HG03196 (cell line): ENCODE measurements around the gene MEIS2.
"Not testable (repeated sequence)": the region's sequence is repeated elsewhere in the genome, so short reads cannot be mapped to it uniquely, and the experiment has no call there.

ENCODE experiments used
- ATAC-seq: cut with Tn5 transposase; IDR thresholded peaks from one replicate; pipeline ENCODE4 v1.9.1; 2021; ENCODE audit not compliant: unreplicated experiment

Gene MEIS2

DNA sequence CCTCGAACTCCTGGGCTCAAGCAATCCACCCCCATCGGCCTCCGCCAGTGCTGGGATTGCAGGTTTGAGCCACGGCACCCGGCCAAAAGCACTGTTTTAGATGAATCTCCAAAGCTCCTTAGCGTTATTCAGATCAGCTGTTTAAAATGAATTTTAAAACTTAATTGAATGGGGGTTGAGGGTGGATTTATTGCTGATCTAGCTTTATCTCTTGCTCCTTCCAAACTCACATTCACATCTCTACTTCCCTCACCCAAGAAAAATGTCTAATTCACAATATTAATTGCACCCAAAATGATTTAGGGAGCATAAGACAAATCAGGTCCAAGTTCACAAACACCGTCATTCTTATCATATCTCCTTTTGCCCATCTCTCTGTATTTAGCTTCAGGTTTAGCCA, 89.8 kb downstream of the MEIS2 start:
- no peak for ATAC-seq

DNA sequence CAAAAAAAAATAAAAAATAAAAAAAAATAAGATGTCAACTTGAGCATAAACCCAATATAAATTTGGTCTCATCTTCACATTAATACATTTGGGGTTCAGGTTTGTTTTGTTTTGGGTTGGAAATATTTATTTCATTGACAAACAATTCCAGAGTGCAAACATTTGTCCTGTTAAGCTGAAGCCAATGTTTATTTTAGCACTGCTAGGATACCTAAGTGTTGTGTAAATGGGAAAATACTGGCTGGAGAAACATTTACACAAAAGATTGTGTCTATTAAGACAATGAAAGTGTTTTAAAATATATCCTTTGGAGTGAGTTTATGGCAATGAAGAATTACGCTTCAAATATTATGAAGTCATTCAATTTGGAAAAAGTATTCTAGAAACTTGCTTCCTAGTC, 91.1 kb downstream of the MEIS2 start:
- ATAC-seq, result no peak

DNA sequence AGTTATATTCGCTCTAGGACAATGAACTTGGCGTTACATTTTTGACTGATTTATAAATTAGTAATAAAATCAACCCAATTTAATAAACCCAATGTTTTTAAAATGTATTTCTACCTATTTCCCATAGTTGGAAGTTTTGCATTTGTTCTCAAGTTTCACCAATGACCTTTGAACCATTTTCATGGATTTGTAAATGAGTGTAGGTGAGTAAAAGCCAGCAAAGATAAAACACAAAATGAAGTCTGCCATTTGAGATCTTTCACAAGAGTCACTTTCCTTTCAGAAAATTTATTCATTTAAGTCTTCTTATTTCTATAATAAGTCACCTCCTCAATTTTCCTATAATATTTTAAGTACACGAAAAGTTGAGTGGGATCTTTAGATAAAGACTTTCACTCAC, 92.1 kb downstream of the MEIS2 start:
- no peak for ATAC-seq

DNA sequence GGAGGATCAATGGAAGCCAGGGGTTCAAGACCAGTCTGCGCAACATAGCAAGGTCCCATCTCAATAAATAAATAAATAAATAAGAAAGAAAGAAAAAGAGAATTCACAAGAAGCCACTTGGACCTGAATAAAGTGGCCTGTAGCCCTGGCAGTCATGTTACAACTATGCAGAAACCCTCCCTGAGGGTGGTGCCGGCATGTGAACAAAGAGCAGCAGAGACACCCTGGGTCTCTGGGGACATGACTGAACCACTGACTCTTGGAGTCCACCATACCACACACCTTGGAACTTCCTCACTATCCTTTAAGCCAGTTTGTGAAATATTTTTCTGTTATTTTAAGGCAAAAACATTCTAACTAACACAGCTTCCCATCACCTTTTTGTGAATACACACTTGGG, 93.0 kb downstream of the MEIS2 start:
- ATAC-seq, result no peak

DNA sequence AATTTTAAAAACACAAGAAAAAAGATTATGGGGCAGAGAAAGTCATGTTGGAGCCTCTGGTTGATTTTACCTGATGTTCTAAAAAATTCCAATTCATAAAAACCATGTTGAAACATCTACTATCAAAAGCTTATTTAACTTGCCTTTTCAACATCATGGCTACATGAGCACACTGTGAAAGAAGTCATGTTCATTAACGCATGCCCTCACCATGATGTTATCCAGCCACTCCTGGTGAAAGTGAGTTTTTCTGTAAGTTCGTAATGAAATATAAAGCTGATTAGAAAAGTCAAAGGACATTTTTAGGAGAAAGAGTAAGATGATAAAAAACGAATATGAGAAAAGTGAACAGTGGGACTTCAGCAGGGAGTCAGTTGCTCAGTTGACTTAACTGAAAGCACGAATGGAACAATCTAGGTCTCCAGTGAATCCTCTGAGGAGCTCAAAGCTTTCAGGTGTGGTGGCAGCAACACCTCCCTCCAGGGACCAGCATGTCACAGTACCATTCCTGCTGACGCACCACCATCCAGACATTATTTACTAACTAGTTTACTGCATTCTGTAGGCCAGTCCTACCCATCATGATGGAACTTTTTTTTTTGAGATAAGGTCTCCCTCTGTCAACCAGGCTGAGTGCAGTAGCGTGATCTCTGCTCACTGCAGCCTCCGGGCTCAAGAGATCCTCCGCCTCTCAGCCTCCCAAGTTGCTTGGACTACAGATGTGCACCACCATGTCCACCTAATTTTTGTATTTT, 95.2 kb downstream of the MEIS2 start:
- no peak for ATAC-seq

DNA sequence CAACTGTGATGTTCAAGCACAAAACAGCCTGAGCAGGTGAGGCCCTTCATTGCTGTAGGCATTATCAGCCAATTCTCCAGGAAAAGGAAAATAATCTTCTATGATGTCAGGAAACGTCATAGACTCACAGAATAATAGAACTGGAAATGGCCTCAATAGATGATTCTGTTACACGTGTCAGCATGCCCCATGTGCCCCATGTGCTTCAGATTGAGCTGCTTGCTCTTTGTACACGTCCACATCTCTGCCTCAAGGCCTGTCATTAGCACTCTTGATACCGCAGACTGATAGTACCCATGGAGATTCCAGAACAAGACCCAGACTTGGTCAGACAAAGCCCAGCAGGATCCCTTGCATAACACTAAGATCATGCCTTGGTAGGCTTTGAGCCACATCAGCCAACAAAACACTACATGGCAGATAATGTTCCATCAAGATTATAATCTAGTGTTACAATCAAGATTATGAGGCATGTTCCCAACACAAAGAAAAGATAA, 95.9 kb downstream of the MEIS2 start:
- no peak for ATAC-seq

DNA sequence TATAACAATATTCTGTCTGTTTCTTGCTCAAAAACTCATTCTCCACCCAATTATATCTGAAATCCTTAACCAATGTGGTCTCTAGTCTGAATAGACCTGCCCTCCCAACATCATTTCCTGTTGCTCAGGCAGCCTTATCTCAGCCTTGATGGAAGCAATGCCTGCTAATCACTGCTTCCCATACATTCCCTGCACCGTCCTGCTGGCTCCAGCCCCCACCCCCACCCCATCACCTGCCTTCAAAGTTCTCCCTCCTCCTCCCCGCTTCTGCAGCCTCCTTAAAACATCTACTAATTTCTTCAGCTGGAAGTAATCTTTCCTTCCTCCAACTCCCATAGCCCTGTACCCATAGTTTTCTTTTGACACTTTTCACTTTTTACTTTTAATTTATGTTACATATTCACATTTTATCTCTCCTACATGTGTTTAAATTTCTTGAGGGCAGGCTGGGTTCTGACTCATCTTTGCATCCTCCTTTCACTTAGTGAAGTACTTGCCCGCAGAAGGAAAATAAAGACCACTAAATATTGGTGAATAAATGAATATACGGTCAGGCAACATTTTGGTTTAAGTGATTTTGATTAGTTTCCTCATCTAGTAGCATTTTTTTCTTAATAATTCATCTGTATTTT, 98.2 kb downstream of the MEIS2 start:
- ATAC-seq, result no peak

DNA sequence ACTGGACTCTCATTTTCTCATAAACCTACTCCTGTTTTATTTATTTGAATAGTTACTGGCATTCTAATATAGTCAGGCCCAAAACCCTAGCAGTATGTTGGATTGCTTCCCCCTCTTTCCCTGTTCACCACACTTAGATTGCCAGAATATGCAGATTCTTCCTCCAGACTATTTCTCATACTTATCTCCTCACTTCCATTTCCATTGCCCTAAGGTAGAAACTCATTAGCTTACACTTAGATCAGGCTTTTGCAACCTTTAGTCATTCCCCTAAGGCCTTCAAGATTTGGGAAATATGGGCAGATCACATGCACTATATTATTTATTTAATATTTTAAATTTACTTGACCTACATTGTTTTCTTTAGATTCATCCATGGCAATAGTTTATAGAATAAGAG, 98.9 kb downstream of the MEIS2 start:
- ATAC-seq, result no peak

DNA sequence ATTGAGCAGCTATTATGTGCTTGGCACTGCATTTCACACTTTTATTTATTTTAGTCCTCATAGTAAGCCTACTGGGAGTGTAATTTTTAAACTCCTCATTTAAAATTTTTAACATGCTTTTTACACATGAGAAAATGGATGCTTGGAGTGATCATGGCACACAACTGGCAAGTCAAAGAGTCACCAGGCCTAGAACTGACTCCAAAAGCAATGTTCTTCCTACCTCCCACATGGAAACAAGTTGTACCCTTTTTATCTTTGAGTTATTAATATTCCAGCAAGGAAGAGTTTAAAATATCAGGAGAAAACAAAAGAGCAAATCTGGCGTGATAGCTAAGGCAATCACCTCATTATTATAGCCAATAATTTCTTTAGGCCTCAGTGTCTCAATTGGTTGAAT, 100.6 kb downstream of the MEIS2 start:
- no peak for ATAC-seq

DNA sequence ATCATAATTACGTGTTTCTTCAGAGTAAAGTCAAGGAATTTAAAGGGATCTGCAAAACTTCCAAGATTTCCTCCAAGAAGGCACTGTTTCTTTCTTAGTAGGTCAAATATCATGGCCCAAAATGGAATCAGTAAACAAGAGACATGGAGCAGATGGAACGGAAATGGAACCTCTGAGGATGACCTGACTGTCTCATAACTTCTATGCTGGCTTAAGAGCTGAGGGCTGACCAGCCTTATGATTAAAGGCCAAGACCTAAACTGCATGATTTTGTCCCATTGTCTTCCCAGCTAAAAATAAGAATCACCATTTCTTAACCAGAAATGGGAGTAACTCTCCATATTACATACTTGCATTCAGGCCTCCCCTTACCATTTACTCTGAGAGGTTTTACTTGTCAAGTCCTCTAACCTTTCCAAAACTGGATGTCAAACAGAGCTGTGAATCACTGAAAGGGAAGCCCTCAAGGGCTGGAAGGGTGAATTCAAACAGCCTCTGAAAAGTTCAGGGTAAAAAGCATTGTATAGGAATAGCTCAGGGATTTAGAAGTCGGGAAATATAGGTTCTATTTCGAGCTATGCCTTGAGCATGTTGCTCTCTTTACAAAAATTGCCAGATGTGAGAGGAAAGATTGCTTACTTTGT, 103.7 kb downstream of the MEIS2 start:
- no peak for ATAC-seq

DNA sequence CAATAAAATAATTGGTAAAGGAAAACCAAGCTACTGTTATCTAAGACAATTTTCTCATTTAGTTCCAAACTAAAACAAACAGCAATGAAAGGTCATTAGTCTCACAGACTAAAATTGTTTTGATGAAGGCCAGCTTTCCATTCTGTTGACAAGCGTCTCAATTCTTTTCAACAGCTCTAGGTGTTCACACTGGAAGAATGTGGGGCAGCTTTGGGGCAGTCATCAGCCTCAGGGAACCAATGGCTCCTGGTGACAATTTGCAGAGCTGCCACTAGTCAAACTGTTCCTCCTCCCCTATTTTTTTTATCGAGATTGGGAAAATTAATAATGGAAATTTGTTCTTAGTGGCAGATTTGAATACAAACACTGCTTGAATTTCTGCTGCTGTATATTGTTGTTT, 104.2 kb downstream of the MEIS2 start:
- ATAC-seq, result no peak

DNA sequence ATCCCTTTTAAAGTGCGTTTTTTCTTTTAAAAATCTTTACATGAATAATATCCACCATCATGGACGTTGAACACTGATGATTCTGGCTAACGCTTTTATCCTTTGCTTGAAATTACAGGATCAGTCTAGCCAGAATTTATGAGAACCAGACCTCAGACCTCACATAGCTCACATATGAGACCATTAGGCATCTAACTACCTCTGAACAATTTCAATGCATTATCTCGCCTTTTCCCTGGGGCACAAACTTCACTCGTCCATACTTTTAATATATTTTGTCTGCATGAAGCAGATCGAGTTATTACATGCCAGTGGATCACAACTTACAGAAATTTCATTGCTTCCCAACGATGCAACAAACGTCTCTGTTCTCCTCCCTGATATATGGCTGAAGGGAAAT, 105.6 kb downstream of the MEIS2 start:
- no peak for ATAC-seq

DNA sequence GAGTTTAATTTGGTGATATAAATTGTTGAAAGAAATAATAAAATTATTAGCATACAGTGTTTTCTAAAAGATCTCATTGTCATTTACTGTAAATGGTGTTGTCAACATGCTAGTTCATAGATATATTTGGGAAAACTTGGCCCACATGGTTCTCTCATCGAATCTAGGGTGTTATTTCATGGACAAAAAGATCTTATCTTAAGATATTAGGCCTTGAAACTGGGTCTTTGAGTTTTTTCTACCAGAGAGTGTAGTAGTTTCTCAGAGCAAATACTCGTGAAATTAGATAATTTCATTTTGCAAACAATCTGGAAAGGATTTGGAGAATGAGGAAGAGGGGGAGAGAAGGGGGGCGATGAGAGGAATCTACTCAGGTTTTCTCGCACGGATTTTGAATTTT, 107.9 kb downstream of the MEIS2 start:
- ATAC-seq, result no peak

DNA sequence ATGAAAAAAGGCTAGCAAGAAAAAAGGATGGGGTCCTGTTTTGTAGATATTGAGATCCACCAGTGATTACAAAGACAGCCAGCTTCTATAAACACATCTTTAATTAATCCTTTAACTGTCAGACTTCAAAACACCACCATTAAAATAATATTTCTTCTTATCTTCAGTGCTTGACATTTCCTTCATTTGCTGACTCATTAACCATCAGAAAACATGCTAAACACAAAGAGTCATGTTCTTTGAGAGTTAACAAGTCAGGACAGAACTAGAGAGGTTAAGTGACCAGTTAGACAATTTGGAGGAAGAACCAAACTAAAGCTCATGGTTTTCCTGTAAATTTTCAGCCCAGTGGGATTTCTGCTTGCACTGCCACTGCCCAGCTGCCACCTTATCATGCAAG, 111.4 kb downstream of the MEIS2 start:
- ATAC-seq, result no peak

DNA sequence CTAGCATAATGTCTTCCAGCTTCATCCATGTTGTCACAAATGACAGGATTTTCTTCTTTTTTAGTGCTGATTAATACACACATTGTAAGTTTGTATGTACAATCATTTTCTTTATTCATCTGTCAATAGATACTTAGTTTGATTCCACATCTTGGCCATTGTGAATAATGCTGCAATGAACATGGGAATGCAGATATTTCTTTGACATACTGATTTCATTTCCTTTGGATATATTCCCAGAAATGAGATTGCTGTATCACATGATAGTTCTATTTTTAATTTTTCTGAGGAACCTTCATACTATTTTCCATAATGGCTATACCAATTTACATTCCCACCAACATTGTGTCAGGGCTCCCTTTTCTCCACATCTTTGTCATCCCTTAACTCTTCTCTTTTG, 117.9 kb downstream of the MEIS2 start:
- no peak for ATAC-seq

DNA sequence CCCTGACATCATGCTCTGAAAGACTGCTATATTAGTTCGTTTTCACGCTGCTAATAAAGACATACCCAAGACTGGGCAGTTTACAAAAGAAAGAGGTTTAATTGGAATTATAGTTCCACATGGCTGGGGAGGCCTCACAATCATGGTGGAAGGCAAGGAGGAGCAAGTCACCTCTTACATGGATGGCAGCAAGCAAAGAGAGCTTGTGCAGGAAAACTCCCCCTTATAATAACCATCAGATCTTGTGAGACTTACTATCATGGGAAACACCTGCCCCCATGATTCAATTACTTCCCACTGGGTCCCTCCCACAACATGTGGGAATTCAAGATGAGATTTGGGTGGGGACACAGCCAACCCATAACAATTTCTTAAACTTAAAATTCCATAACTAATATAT, 120.1 kb downstream of the MEIS2 start:
- ATAC-seq, result not testable (repeated sequence)

DNA sequence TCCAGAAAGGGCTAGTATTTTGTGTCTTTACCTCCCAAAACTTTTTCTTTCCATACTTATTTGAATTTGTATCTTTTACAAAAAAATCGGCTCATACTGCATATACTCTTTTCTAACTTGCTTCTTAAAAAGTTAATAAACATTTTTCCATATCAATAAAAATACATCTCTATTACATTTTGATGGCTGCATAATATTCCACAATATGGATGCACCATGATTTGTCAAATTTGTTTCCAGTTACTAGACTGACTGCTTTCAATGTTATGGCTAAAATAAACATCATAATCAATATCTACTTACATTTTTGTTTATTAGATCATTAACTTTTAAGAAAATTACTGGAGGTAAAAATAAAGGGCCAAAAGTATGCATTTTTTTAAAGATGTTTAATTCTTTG, 121.7 kb downstream of the MEIS2 start:
- no peak for ATAC-seq

DNA sequence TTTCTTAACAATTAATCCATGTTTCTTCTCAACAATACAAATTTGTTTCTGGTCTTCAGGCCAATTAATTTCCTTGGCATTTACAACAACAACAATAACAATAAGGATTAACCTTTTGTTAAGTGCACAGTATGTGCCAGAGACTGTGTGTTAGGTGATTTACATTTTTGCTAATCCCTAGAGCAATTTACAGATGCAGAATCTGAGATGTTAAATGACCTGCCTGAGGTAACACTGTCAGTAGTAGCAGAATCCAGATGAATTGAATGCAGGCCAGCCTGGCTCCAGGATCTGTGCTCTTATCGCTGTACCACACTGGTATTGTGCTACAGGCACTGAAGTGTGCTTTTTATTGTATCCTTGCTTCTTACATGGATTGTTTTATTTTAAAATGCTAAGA, 122.2 kb downstream of the MEIS2 start:
- no peak for ATAC-seq

DNA sequence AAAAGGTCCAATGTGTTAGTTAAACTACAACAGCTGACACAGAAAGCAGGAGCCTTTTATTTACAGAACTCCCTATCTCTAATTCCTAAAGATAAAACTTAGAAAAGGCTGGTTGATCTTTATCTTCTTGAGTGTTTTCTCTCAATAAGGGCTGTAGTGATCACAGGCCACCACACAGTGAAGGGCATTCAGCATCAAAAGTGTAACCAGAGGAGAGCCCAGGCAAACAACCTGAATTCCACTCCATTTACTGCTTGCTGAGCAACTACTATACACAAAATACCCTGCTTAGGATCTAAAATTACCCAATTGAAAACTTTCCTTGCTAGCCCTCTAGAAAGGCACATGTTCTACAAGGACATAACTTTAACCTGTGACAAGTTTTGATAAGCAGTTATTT, 122.7 kb downstream of the MEIS2 start:
- no peak for ATAC-seq

DNA sequence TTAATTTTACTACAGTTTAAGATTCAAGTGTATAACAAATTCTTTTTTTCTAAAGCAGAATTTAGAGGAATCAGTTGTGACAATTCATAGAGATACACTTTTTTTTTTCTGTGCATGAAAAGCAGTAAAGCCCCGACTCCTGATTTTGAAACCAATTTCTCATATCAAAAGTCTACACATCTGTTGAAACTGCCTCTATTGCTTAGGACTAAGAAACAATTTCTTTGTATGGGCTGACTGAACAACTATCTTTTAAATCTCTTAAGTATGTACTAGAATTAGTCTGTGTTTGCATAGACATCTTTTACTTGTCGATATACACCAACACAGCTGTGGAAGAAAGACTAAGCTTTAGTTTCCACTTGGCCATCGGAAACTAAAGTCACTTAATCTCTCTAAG, 127.6 kb downstream of the MEIS2 start:
- no peak for ATAC-seq

DNA sequence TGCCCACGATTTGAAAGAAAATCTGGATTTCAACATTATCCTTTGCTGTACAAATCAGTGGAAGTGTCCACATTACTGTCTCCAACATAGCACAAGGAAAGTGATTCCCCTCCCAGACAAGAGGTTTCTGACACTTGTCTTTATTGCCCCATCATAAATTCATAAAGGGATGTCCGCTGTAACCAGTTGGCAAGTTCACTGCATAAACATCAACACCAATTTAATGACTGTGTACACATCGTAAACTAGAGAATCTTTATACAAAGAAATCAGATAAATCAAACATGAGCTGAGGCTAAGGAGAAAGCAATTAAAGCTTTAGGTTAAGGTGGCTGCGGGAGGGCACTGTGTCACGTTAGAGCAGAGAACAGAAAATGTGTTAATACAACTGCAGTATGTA, 129.8 kb downstream of the MEIS2 start:
- no peak for ATAC-seq

DNA sequence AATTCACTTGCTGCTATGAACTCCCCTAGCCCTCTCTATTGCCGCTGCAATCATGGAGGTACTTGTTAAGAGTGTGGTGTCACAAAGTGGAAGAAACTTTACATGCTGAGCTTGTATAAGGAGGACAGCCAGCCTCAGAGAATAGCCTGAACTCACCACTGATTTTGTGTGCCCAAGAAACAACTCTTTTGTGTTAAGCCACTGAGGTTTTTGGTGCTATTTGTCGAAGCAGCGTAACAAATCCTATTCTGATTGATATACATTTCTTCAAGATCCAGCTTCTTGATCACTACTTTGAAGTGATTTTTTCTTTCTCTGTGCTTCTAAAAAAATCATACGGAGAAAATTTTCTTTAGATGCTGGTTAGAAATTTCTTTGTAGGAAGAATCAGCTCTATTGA, 132.4 kb downstream of the MEIS2 start:
- no peak for ATAC-seq
